Tibial nerve (tissue), 4 donors: Measurements from ENCODE around the gene TSPAN15.
A peak's percentile ranks its signal among the peaks of the same experiment; 100 is the strongest.

Experiments
- EP300 ChIP-seq, 2 donors: sonication (generic); formaldehyde crosslinking; IDR thresholded peaks; one replicate each; pipeline ENCODE4 v1.6.1; 2017; ENCODE audit warnings: antibody characterized with exemption in 2 of 2, mild to moderate bottlenecking in 1 of 2
- POLR2A ChIP-seq, 2 donors: fragments of 450-650 bp; IDR thresholded peaks; one replicate each; pipeline ENCODE4 v1.6.1; 2017; ENCODE audit warnings: antibody characterized with exemption in 2 of 2, mild to moderate bottlenecking in 2 of 2, moderate library complexity in 2 of 2
- TF ChIP-seq, protein P1 (sequence below), 5 experiments: fragments of 200-600 bp in 3 of 5; fragments of 450-650 bp in 2 of 5; sonication (generic) in 3 of 5; IDR thresholded peaks; one replicate each; pipeline ENCODE4 v1.5.1; 2016 to 2019; ENCODE audit warnings: antibody characterized with exemption in 5 of 5, mild to moderate bottlenecking in 3 of 5, moderate library complexity in 2 of 5

DNA sequence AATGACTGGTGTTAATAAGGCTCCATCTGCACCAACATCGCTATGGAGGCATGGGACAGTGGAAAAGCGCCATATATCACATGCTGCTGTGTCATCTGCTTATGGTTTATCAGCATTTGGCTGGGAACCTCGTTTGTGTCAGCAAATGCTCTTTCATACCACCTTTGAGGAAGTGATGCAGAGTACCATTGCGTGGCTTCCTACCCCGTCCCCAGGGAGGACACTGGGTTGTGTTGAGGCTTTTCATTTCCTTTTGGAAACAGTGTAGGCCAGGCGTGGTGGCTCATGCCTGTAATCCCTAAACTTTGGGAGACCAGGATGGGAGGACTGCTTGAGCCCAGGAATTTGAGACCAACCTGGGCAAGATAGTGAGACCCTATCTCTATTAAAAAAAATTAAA, 41.3 kb upstream of the TSPAN15 start:
- TF ChIP-seq, protein P1, sequence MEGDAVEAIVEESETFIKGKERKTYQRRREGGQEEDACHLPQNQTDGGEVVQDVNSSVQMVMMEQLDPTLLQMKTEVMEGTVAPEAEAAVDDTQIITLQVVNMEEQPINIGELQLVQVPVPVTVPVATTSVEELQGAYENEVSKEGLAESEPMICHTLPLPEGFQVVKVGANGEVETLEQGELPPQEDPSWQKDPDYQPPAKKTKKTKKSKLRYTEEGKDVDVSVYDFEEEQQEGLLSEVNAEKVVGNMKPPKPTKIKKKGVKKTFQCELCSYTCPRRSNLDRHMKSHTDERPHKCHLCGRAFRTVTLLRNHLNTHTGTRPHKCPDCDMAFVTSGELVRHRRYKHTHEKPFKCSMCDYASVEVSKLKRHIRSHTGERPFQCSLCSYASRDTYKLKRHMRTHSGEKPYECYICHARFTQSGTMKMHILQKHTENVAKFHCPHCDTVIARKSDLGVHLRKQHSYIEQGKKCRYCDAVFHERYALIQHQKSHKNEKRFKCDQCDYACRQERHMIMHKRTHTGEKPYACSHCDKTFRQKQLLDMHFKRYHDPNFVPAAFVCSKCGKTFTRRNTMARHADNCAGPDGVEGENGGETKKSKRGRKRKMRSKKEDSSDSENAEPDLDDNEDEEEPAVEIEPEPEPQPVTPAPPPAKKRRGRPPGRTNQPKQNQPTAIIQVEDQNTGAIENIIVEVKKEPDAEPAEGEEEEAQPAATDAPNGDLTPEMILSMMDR (IDR thresholded peaks at IDR 0.05): no peak
- peak in 1 of 2 donors; percentile 52 for TF ChIP-seq EP300 (IDR thresholded peaks at IDR 0.05)
- TF ChIP-seq POLR2A (IDR thresholded peaks at IDR 0.05): no peak
